ENCODE data around the gene TGFBR2.

DNA sequence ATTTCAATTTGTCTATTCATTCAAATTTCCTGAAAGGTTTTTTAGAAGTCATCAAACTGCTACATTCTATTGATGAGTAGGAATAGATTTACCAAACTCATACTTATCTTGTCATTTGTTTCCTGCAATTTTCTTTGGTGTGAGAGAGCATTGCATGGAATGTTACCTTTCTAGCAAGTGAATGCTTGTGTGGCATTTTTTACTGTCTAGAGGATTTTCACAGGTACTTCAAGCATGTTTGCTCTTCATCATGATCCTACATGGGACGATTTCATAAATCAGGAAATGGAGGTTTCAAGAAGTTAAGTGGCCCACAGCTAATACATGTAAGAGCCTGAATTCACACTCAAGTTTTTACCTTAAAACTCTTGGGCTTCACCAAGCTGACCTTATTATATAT lies 26.1 kb downstream of the TGFBR2 start:
- TF ChIP-seq, protein P1, sequence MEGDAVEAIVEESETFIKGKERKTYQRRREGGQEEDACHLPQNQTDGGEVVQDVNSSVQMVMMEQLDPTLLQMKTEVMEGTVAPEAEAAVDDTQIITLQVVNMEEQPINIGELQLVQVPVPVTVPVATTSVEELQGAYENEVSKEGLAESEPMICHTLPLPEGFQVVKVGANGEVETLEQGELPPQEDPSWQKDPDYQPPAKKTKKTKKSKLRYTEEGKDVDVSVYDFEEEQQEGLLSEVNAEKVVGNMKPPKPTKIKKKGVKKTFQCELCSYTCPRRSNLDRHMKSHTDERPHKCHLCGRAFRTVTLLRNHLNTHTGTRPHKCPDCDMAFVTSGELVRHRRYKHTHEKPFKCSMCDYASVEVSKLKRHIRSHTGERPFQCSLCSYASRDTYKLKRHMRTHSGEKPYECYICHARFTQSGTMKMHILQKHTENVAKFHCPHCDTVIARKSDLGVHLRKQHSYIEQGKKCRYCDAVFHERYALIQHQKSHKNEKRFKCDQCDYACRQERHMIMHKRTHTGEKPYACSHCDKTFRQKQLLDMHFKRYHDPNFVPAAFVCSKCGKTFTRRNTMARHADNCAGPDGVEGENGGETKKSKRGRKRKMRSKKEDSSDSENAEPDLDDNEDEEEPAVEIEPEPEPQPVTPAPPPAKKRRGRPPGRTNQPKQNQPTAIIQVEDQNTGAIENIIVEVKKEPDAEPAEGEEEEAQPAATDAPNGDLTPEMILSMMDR (optimal IDR thresholded peaks at IDR 0.05 in 1 of 3, IDR thresholded peaks at IDR 0.05 in 1 of 3, conservative IDR thresholded peaks at IDR 0.05 in 1 of 3; ENCODE audit: extremely low read depth in 1 of 3, insufficient read depth in 2 of 3, low read length in 3 of 3): no peak
- no peak for TF ChIP-seq EZH2 (IDR thresholded peaks at IDR 0.05; ENCODE audit: low read length)

Measured in keratinocyte (primary cell).